HCT116 (cell line): ENCODE measurements around the gene CCL13. TPM values are rescaled to one million over a fixed set of nuclear protein-coding genes. Genes with fewer than 3 reads are reported as not detected.

Experiments used
- ATAC-seq: fragments of 200-7000 bp; cut with Tn5 transposase; 2 replicates; pipeline ENCODE4 v1.9.1; 2020; ENCODE audit warnings: mild to moderate bottlenecking, moderate library complexity
- BruUV-seq: library from RNA; stranded (reverse); fragments of 400-500 nt; replicated peaks from 2 replicates; lab custom pipeline; 2021; lab: Mats Ljungman, UMichigan
- CTCF ChIA-PET: fragments of 300-600 bp; sonication (Branson Sonifier 250); formaldehyde crosslinking; loops from one replicate; lab custom pipeline; 2021; ENCODE audit warnings: antibody characterized with exemption; lab: Charles Lee
- POLR2A ChIA-PET: fragments of 300-600, 350-600 bp; sonication (Branson Sonifier 250); formaldehyde crosslinking; loops from one replicate; lab custom pipeline; 2021; ENCODE audit warnings: antibody characterized with exemption; lab: Charles Lee
- RAD21 ChIA-PET, 2 experiments: fragments of 300-600 bp; sonication (Branson Sonifier 250); formaldehyde crosslinking; loops; one replicate each; lab custom pipeline; 2023; ENCODE audit warnings: low total read pairs in 2 of 2; ENCODE audit not compliant: uncharacterized antibody in 2 of 2, unreplicated experiment in 2 of 2, low non-redundant PET in 1 of 2; lab: Charles Lee
- DNase-seq: peaks from one replicate; pipeline ENCODE4 v3.0.0-alpha.2; 2010; ENCODE audit warnings: low read depth, low spot score
- H2AFZ ChIP-seq: fragments of 200-600 bp; shearing (Covaris generic), sonication (generic); 2 replicates; pipeline ENCODE4 v1.6.1; 2017; ENCODE audit warnings: low read depth, mixed run types, mixed read lengths, antibody characterized with exemption, low read length; ENCODE audit not compliant: poor library complexity, severe bottlenecking
- H3K27ac ChIP-seq: 2 replicates; pipeline ENCODE4 v1.5.1; 2012; ENCODE audit warnings: low read depth, low read length
- H3K27me3 ChIP-seq: fragments of 200-600 bp; sonication (generic); 2 replicates; pipeline ENCODE4 v1.6.1; 2016; ENCODE audit warnings: mixed run types, low read length, mixed read lengths; ENCODE audit not compliant: insufficient read depth
- H3K36me3 ChIP-seq, 2 experiments: fragments of 200-500 bp in 1 of 2; fragments of 200-600 bp in 1 of 2; sonication (Bioruptor generic) in 1 of 2; sonication (generic) in 1 of 2; 2 replicates each; pipeline versions ENCODE4 v1.5.1 to v1.6.1; 2014 to 2016; ENCODE audit warnings: low read length in 2 of 2, inconsistent platforms in 1 of 2, mixed read lengths in 1 of 2, mixed run types in 1 of 2; ENCODE audit not compliant: insufficient read depth in 2 of 2, control insufficient read depth in 1 of 2
- H3K4me1 ChIP-seq, 2 experiments: fragments of 200-600 bp in 1 of 2; sonication (generic) in 1 of 2; 2 replicates each; pipeline versions ENCODE4 v1.5.1 to v1.6.1; 2012 to 2017; ENCODE audit warnings: low read length in 2 of 2, inconsistent platforms in 1 of 2, mild to moderate bottlenecking in 1 of 2, mixed read lengths in 1 of 2, mixed run types in 1 of 2, moderate library complexity in 1 of 2; ENCODE audit not compliant: insufficient read depth in 2 of 2, control insufficient read depth in 1 of 2
- H3K4me2 ChIP-seq: fragments of 200-600 bp; sonication (generic); 2 replicates; pipeline ENCODE4 v1.6.1; 2017; ENCODE audit warnings: mixed run types, low read length, mixed read lengths
- H3K4me3 ChIP-seq, 2 experiments: fragments of 200-600 bp in 1 of 2; sonication (generic) in 1 of 2; replicated peaks in 1 of 2; 2 replicates each; pipeline ENCODE4 v1.5.1; 2011 to 2016; ENCODE audit warnings: low read length in 2 of 2, control low read depth in 1 of 2, low read depth in 1 of 2, mild to moderate bottlenecking in 1 of 2, mixed read lengths in 1 of 2, mixed run types in 1 of 2
- H3K79me2 ChIP-seq: fragments of 200-600 bp; sonication (generic); 2 replicates; pipeline ENCODE4 v1.6.1; 2017; ENCODE audit warnings: mild to moderate bottlenecking, mixed run types, low read length, moderate library complexity, mixed read lengths; ENCODE audit not compliant: insufficient read depth
- H3K9ac ChIP-seq: fragments of 200-600 bp; sonication (generic); 2 replicates; pipeline ENCODE4 v1.6.1; 2016; ENCODE audit warnings: low read length, mixed read lengths
- H3K9me2 ChIP-seq: fragments of 200-600 bp; sonication (generic), shearing (Covaris generic); 2 replicates; pipeline ENCODE4 v1.6.1; 2017; ENCODE audit warnings: mixed run types, mild to moderate bottlenecking, moderate library complexity; ENCODE audit not compliant: insufficient read depth
- H3K9me3 ChIP-seq, 2 experiments: fragments of 200-500 bp in 1 of 2; fragments of 200-600 bp in 1 of 2; sonication (Bioruptor generic) in 1 of 2; sonication (generic) in 1 of 2; 2 replicates each; pipeline ENCODE4 v1.6.1; 2014 to 2017; ENCODE audit warnings: low read length in 2 of 2, mixed read lengths in 2 of 2, inconsistent platforms in 1 of 2, low read depth in 1 of 2, mild to moderate bottlenecking in 1 of 2, mixed run types in 1 of 2, moderate library complexity in 1 of 2; ENCODE audit not compliant: control insufficient read depth in 1 of 2, insufficient read depth in 1 of 2
- H4K20me1 ChIP-seq: fragments of 200-600 bp; sonication (generic), shearing (Covaris generic); 2 replicates; pipeline ENCODE4 v1.6.1; 2017; ENCODE audit warnings: mixed run types, mild to moderate bottlenecking, moderate library complexity; ENCODE audit not compliant: insufficient read depth
- ATF3 ChIP-seq: IDR thresholded peaks from 2 replicates; pipeline ENCODE4 v1.6.1; 2012
- CBX3 ChIP-seq: IDR thresholded peaks from 2 replicates; pipeline ENCODE4 v1.6.1; 2012; ENCODE audit warnings: low read depth
- EGR1 ChIP-seq: IDR thresholded peaks from 2 replicates; pipeline ENCODE4 v1.6.1; 2012; ENCODE audit warnings: low read depth
- EZH2phosphoT487 ChIP-seq: fragments of 200-600 bp; IDR thresholded peaks from 2 replicates; pipeline ENCODE4 v1.6.1; 2018; ENCODE audit warnings: antibody characterized with exemption, borderline replicate concordance
- FOSL1 ChIP-seq: IDR thresholded peaks from 2 replicates; pipeline ENCODE4 v1.6.1; 2012; ENCODE audit warnings: low read depth
- POLR2A ChIP-seq: IDR thresholded peaks from 2 replicates; pipeline ENCODE4 v1.7.0; 2011; ENCODE audit warnings: borderline replicate concordance; ENCODE audit not compliant: insufficient read depth, insufficient read length; ENCODE audit errors: extremely low read depth
- POLR2AphosphoS5 ChIP-seq: IDR thresholded peaks from 2 replicates; pipeline ENCODE4 v1.6.1; 2011; ENCODE audit warnings: mild to moderate bottlenecking, low read depth, low read length, moderate library complexity
- RAD21 ChIP-seq: IDR thresholded peaks from 2 replicates; pipeline ENCODE4 v1.6.1; 2012; ENCODE audit warnings: low read depth, mild to moderate bottlenecking
- REST ChIP-seq: IDR thresholded peaks from 2 replicates; pipeline ENCODE4 v1.6.1; 2012; ENCODE audit warnings: low read depth
- SIN3A ChIP-seq: IDR thresholded peaks from 2 replicates; pipeline ENCODE4 v1.6.1; 2012; ENCODE audit warnings: low read depth
- SP1 ChIP-seq: IDR thresholded peaks from 2 replicates; pipeline ENCODE4 v1.6.1; 2012; ENCODE audit warnings: low read depth
- SRF ChIP-seq: IDR thresholded peaks from 2 replicates; pipeline ENCODE4 v1.6.1; 2012; ENCODE audit warnings: low read depth
- YY1 ChIP-seq: IDR thresholded peaks from 2 replicates; pipeline ENCODE4 v1.6.1; 2011; ENCODE audit warnings: low read length, low read depth, moderate library complexity, mild to moderate bottlenecking; ENCODE audit not compliant: insufficient replicate concordance; ENCODE audit errors: extremely low read depth
- ZBTB33 ChIP-seq: IDR thresholded peaks from 2 replicates; pipeline ENCODE4 v1.6.1; 2011; ENCODE audit warnings: mild to moderate bottlenecking, low read length, moderate library complexity; ENCODE audit not compliant: insufficient replicate concordance; ENCODE audit errors: extremely low read depth
- ZFX ChIP-seq: fragments of 450-650 bp; IDR thresholded peaks from 2 replicates; pipeline ENCODE4 v1.6.1; 2017
- intact Hi-C: fragments of 100-400 bp; cut with micrococcal nuclease; formaldehyde crosslinking; loops from 2 replicates; pipeline ENCODE4 v1.10.0; 2022
- total RNA-seq: library from RNA; stranded (reverse); gene quantifications from one replicate; pipeline ENCODE4 v1.2.1, GENCODE V29; 2021; ENCODE audit not compliant: unreplicated experiment

The CCL13 gene
- total RNA-seq, 1 experiment from 2014 or later, result not detected

GRCh38 chr17:34374457-34374856, 18.2 kb downstream of the CCL13 start (continued):
- TF ChIP-seq REST, result no peak
- TF ChIP-seq FOSL1, result no peak
- no peak for TF ChIP-seq EZH2phosphoT487
- no peak for TF ChIP-seq SP1
- no peak for TF ChIP-seq YY1
- no peak for TF ChIP-seq POLR2A
- TF ChIP-seq ZFX, result no peak
- no peak for TF ChIP-seq ZBTB33

- no TSS peak for BruUV-seq
- no peak overlapping the region for H3K9ac ChIP-seq
- H3K9me2 ChIP-seq, result no peaks in the 10 kb centered on the region
- DNase-seq (no peak), ATAC-seq (no peak)
- ChIA-PET POLR2A (no interaction called here), RAD21 (no interaction called here), CTCF (no interaction called here)
- H3K36me3 ChIP-seq, result no peaks in the 10 kb centered on the region
- intact Hi-C loops, result no loop called here
- H3K4me3 ChIP-seq, result no peak overlapping the region
- no peak overlapping the region for H3K27ac ChIP-seq
- H3K4me1 ChIP-seq, result no peaks in the 10 kb centered on the region
- no peaks in the 10 kb centered on the region for H3K9me3 ChIP-seq
- H3K79me2 ChIP-seq, result no peaks in the 10 kb centered on the region
- H3K4me2 ChIP-seq, result no peak overlapping the region
- no peaks in the 10 kb centered on the region for H4K20me1 ChIP-seq
- no peak overlapping the region for H2AFZ ChIP-seq
- H3K27me3 ChIP-seq, result peaks cover 21% of the 10 kb centered on the region
- TF ChIP-seq RAD21 (no peak), ZFX (no peak), ATF3 (no peak), EZH2phosphoT487 (no peak), YY1 (no peak), SIN3A (no peak), EGR1 (no peak), SRF (no peak), CBX3 (no peak), SP1 (no peak), ZBTB33 (no peak), POLR2A (no peak), POLR2AphosphoS5 (no peak)
These were observed 19.2 kb downstream of the CCL13 start for GRCh38 chr17:34375426-34375997.
